HFF-Myc (cell line): ENCODE data around the gene PPIF.

Experiments used
- DNase-seq: peaks from one replicate; pipeline ENCODE4 v3.0.0-alpha.2; 2011; ENCODE audit warnings: low read depth; ENCODE audit errors: extremely low read depth
- H3K4me3 ChIP-seq: replicated peaks from 2 replicates; pipeline ENCODE4 v1.5.1; 2011; ENCODE audit warnings: low read depth, mild to moderate bottlenecking, control low read depth, low read length
- CTCF ChIP-seq: IDR thresholded peaks from 2 replicates; pipeline ENCODE4 v1.5.1; 2012; ENCODE audit warnings: mild to moderate bottlenecking, low read depth, low read length, control low read depth; ENCODE audit errors: missing control alignments

Gene PPIF

GRCh38 chr10:79387974-79388850, 40.9 kb downstream of the PPIF start:
- H3K4me3 ChIP-seq = no peak overlapping the region
- TF ChIP-seq CTCF = no peak
- no peak for DNase-seq

GRCh38 chr10:79390057-79390456, 42.8 kb downstream of the PPIF start:
- TF ChIP-seq CTCF = no peak
- no peak overlapping the region for H3K4me3 ChIP-seq
- DNase-seq = no peak

- TF ChIP-seq CTCF = no peak
- no peak overlapping the region for H3K4me3 ChIP-seq
- no peak for DNase-seq
These were observed 43.4 kb downstream of the PPIF start for GRCh38 chr10:79390551-79391229.

GRCh38 chr10:79391231-79392019, 44.2 kb downstream of the PPIF start:
- no peak for DNase-seq
- no peak for TF ChIP-seq CTCF
- H3K4me3 ChIP-seq = no peak overlapping the region

GRCh38 chr10:79392020-79392398, 44.7 kb downstream of the PPIF start:
- no peak overlapping the region for H3K4me3 ChIP-seq
- DNase-seq = no peak
- TF ChIP-seq CTCF = no peak

- no peak for DNase-seq
- TF ChIP-seq CTCF = no peak
- no peak overlapping the region for H3K4me3 ChIP-seq
These were observed 45.4 kb downstream of the PPIF start for GRCh38 chr10:79392506-79393176.
